CD4-positive, alpha-beta T cell (primary cell): ENCODE measurements around the gene TMEM164. TPM values are rescaled to one million over a fixed set of nuclear protein-coding genes. Genes with fewer than 3 reads are reported as not detected.

Source experiments
- ATAC-seq: fragments of 200-7000 bp; cut with Tn5 transposase; one replicate; pipeline ENCODE4 v1.10.0; 2022; ENCODE audit warnings: mild to moderate bottlenecking; ENCODE audit not compliant: poor library complexity
- CTCF ChIA-PET: fragments of 350-600 bp; sonication (Branson Sonifier 250); formaldehyde crosslinking; loops from one replicate; lab custom pipeline; 2021; ENCODE audit warnings: antibody characterized with exemption, inconsistent platforms; lab: Charles Lee
- POLR2A ChIA-PET: fragments of 350-600 bp; sonication (Branson Sonifier 250); formaldehyde crosslinking; loops from one replicate; lab custom pipeline; 2021; ENCODE audit warnings: antibody characterized with exemption, inconsistent platforms; lab: Charles Lee
- DNase-seq, 14 experiments: peaks; one replicate each; pipeline ENCODE4 v3.0.0-alpha.2; 2013 to 2020; ENCODE audit warnings: mixed read lengths in 2 of 14
- H3K27ac ChIP-seq, 2 donors: one replicate each; pipeline versions ENCODE4 v1.5.1 to v1.7.0; 2013; ENCODE audit warnings: low read length in 2 of 2, low read depth in 1 of 2, mild to moderate bottlenecking in 1 of 2
- H3K27me3 ChIP-seq, 2 experiments: 1 replicate in 1 of 2; 2 replicates in 1 of 2; pipeline versions ENCODE4 v1.6.1 to v1.7.0; 2013; ENCODE audit warnings: low read length in 2 of 2, control low read depth in 1 of 2, mild to moderate bottlenecking in 1 of 2, moderate library complexity in 1 of 2; ENCODE audit not compliant: insufficient read depth in 2 of 2, control insufficient read depth in 1 of 2
- H3K36me3 ChIP-seq: one replicate; pipeline ENCODE4 v1.6.1; 2013; ENCODE audit warnings: low read length, control low read depth; ENCODE audit not compliant: insufficient read depth
- H3K4me1 ChIP-seq: one replicate; pipeline ENCODE4 v1.6.1; 2013; ENCODE audit warnings: low read length, control low read depth; ENCODE audit not compliant: insufficient read depth
- H3K4me3 ChIP-seq: one replicate; pipeline ENCODE4 v1.5.1; 2013; ENCODE audit warnings: mild to moderate bottlenecking, low read length, moderate library complexity
- H3K9me3 ChIP-seq, 2 experiments: 1 replicate in 1 of 2; 2 replicates in 1 of 2; pipeline versions ENCODE4 v1.6.1 to v1.7.0; 2013; ENCODE audit warnings: low read length in 2 of 2, mild to moderate bottlenecking in 2 of 2, control low read depth in 1 of 2, moderate library complexity in 1 of 2; ENCODE audit not compliant: control insufficient read depth in 1 of 2, insufficient read depth in 1 of 2
- H3K27ac Mint-ChIP-seq: one replicate; pipeline ENCODE4 v1.8.0; 2020; ENCODE audit warnings: mixed read lengths
- H3K27me3 Mint-ChIP-seq: one replicate; pipeline ENCODE4 v1.8.0; 2021; ENCODE audit warnings: mixed read lengths
- H3K36me3 Mint-ChIP-seq: one replicate; pipeline ENCODE4 v1.8.0; 2021; ENCODE audit warnings: low read depth, mixed read lengths
- H3K4me1 Mint-ChIP-seq: one replicate; pipeline ENCODE4 v1.8.0; 2021; ENCODE audit warnings: low read depth, mixed read lengths
- H3K4me3 Mint-ChIP-seq: one replicate; pipeline ENCODE4 v1.8.0; 2020; ENCODE audit warnings: mild to moderate bottlenecking, mixed read lengths
- H3K9me3 Mint-ChIP-seq: one replicate; pipeline ENCODE4 v1.8.0; 2020; ENCODE audit warnings: mixed read lengths
- intact Hi-C, 2 experiments: fragments of 100-400 bp; cut with DNase I in 1 of 2; cut with micrococcal nuclease in 1 of 2; formaldehyde crosslinking; loops; one replicate each; pipeline versions ENCODE4 v1.15.1 to v1.9.0; 2023 to 2025; cut with DNase I, micrococcal nuclease
- total RNA-seq, 174 experiments: library from RNA in 2 of 174; stranded (reverse) in 2 of 174; gene quantifications; one replicate each; pipeline ENCODE4 v1.2.3 and lab custom pipeline; 2021 to 2026
- TF ChIP-seq, protein P1 (sequence below): fragments of 200-600 bp; IDR thresholded peaks from one replicate; pipeline ENCODE4 v1.8.0; 2022; ENCODE audit warnings: antibody characterized with exemption, mild to moderate bottlenecking

TMEM164 gene
- total RNA-seq, 2 experiments from 2014 or later = 11.1 to 13.4 TPM

GRCh38 chrX:110168585-110168984 lies 165.7 kb downstream of the TMEM164 start:
- Histone ChIP-seq H3K36me3 (peaks cover 5% of the 10 kb centered on the region), H3K27me3 (no peaks in the 10 kb centered on the region), H3K9me3 (no peaks in the 10 kb centered on the region), H3K4me1 (peaks cover 6% of the 10 kb centered on the region), H3K4me3 (no peak overlapping the region), H3K27ac (no peak overlapping the region)
- H3K27ac Mint-ChIP-seq = no peak overlapping the region
- no peak overlapping the region for H3K4me3 Mint-ChIP-seq
- TF ChIP-seq, protein P1, sequence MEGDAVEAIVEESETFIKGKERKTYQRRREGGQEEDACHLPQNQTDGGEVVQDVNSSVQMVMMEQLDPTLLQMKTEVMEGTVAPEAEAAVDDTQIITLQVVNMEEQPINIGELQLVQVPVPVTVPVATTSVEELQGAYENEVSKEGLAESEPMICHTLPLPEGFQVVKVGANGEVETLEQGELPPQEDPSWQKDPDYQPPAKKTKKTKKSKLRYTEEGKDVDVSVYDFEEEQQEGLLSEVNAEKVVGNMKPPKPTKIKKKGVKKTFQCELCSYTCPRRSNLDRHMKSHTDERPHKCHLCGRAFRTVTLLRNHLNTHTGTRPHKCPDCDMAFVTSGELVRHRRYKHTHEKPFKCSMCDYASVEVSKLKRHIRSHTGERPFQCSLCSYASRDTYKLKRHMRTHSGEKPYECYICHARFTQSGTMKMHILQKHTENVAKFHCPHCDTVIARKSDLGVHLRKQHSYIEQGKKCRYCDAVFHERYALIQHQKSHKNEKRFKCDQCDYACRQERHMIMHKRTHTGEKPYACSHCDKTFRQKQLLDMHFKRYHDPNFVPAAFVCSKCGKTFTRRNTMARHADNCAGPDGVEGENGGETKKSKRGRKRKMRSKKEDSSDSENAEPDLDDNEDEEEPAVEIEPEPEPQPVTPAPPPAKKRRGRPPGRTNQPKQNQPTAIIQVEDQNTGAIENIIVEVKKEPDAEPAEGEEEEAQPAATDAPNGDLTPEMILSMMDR = no peak
- H3K4me1 Mint-ChIP-seq = peaks cover 5% of the 10 kb centered on the region
- POLR2A ChIA-PET = interaction anchor here (2.5 kb wide), 1 partner anchor 149 kb away, joined by 11 read pairs; the partner anchor contains the start of gene AMMECR1
- CTCF ChIA-PET = interaction anchor here (1.1 to 1.6 kb wide), 3 partner anchors 10 to 101 kb away, joined by 3 read pairs; no protein-coding TSS in a partner anchor
- ATAC-seq (no peak), DNase-seq (no peak)
- no peaks in the 10 kb centered on the region for H3K9me3 Mint-ChIP-seq
- intact Hi-C loops = loop anchor here in 1 of 2 experiments (5.0 kb wide), 2 partner anchors 149 to 674 kb away; partner anchors contain the start of gene AMMECR1
- no peaks in the 10 kb centered on the region for H3K27me3 Mint-ChIP-seq
- H3K36me3 Mint-ChIP-seq = peaks cover 17% of the 10 kb centered on the region

GRCh38 chrX:110170029-110170428 lies 167.1 kb downstream of the TMEM164 start:
- H3K4me1 ChIP-seq = peaks cover 6% of the 10 kb centered on the region
- no peak overlapping the region for H3K27ac Mint-ChIP-seq
- ATAC-seq = no peak
- no peak overlapping the region for H3K4me3 Mint-ChIP-seq
- TF ChIP-seq, protein P1 = no peak
- H3K9me3 Mint-ChIP-seq = no peaks in the 10 kb centered on the region
- peaks cover 5% of the 10 kb centered on the region for H3K36me3 ChIP-seq
- H3K27me3 Mint-ChIP-seq = no peaks in the 10 kb centered on the region
- H3K9me3 ChIP-seq = no peaks in the 10 kb centered on the region
- H3K36me3 Mint-ChIP-seq = peaks cover 17% of the 10 kb centered on the region
- CTCF ChIA-PET = no interaction called here
- H3K27ac ChIP-seq = no peak overlapping the region
- no peak for DNase-seq
- POLR2A ChIA-PET = no interaction called here
- H3K4me3 ChIP-seq = no peak overlapping the region
- intact Hi-C loops = no loop called here
- peaks cover 5% of the 10 kb centered on the region for H3K4me1 Mint-ChIP-seq
- no peaks in the 10 kb centered on the region for H3K27me3 ChIP-seq

DNA sequence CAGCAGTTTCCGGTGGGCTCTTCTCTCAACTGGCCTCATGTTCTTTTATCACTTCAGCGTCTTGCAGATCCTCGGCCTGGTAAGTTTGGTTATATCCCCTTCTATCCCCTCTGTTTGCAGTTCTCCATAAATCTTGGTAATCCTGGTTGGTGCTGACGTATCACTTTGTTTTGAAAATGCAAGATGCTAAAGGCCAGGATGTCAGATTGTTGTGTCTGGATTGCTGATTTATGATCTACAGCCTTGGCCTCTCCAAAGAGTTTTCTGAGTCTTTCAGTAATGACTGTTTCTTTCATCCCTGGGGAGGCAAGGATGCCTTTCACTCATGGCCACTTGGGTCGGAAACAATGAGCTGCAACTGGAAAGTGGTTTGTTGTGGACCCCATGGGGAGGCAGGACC lies 168.5 kb downstream of the TMEM164 start:
- ATAC-seq = no peak
- ChIA-PET POLR2A (no interaction called here), CTCF (no interaction called here)
- Histone ChIP-seq H3K4me3 (no peak overlapping the region), H3K9me3 (no peaks in the 10 kb centered on the region), H3K4me1 (peaks cover 6% of the 10 kb centered on the region), H3K36me3 (peaks cover 6% of the 10 kb centered on the region), H3K27ac (no peak overlapping the region), H3K27me3 (no peaks in the 10 kb centered on the region)
- Mint-ChIP-seq H3K27ac (no peak overlapping the region), H3K4me3 (no peak overlapping the region), H3K27me3 (no peaks in the 10 kb centered on the region), H3K4me1 (peaks cover 5% of the 10 kb centered on the region), H3K36me3 (peaks cover 17% of the 10 kb centered on the region), H3K9me3 (no peaks in the 10 kb centered on the region)
- DNase-seq = no peak
- intact Hi-C loops = no loop called here
- TF ChIP-seq, protein P1 = no peak
